Neural progenitor cell (in vitro differentiated cells): Measurements from ENCODE around the gene ARHGEF6. TPM values are rescaled to one million over a fixed set of nuclear protein-coding genes. Genes with fewer than 3 reads are reported as not detected.

ENCODE experiments used
- DNase-seq: peaks from one replicate; pipeline ENCODE4 v3.0.0-alpha.2; 2016; ENCODE audit warnings: low spot score
- H2AFZ ChIP-seq: fragments of 200-600 bp; sonication (generic); replicated peaks from 2 replicates; pipeline ENCODE4 v1.6.1; 2016; ENCODE audit warnings: antibody characterized with exemption
- H3F3A ChIP-seq: fragments of 200-600 bp; sonication (generic); 2 replicates; pipeline ENCODE4 v1.6.1; 2016; ENCODE audit warnings: antibody characterized with exemption, low read depth
- H3K27ac ChIP-seq: fragments of 200-600 bp; sonication (generic); 2 replicates; pipeline ENCODE4 v1.5.1; 2016; ENCODE audit warnings: mild to moderate bottlenecking
- H3K27me3 ChIP-seq: fragments of 200-600 bp; sonication (generic); 2 replicates; pipeline ENCODE4 v1.6.1; 2016; ENCODE audit warnings: mild to moderate bottlenecking, moderate library complexity
- H3K36me3 ChIP-seq: fragments of 200-600 bp; sonication (generic); 2 replicates; pipeline ENCODE4 v1.5.1; 2016
- H3K4me1 ChIP-seq: fragments of 200-600 bp; sonication (generic); 2 replicates; pipeline ENCODE4 v1.6.1; 2016; ENCODE audit warnings: mixed run types
- H3K4me2 ChIP-seq: fragments of 200-600 bp; sonication (generic); 2 replicates; pipeline ENCODE4 v1.6.1; 2016
- H3K4me3 ChIP-seq: fragments of 200-600 bp; sonication (generic); 2 replicates; pipeline ENCODE4 v1.5.1; 2016
- H3K79me2 ChIP-seq: fragments of 200-600 bp; sonication (generic); 2 replicates; pipeline ENCODE4 v1.6.1; 2016; ENCODE audit warnings: low read depth
- H3K9ac ChIP-seq: fragments of 200-600 bp; sonication (generic); 2 replicates; pipeline ENCODE4 v1.6.1; 2016
- H3K9me3 ChIP-seq: fragments of 200-600 bp; sonication (generic); 2 replicates; pipeline ENCODE4 v1.5.1; 2016; ENCODE audit warnings: low read depth
- H4K20me1 ChIP-seq: fragments of 200-600 bp; sonication (generic); 2 replicates; pipeline ENCODE4 v1.6.1; 2016; ENCODE audit warnings: low read depth
- H3K27ac Mint-ChIP-seq: 3 replicates; pipeline ENCODE4 v1.8.0; 2021; ENCODE audit warnings: mixed read lengths
- H3K27me3 Mint-ChIP-seq: 2 replicates; pipeline ENCODE4 v1.8.0; 2022; ENCODE audit warnings: low read depth, mild to moderate bottlenecking, inconsistent platforms, moderate library complexity, mixed read lengths; ENCODE audit not compliant: insufficient read depth
- H3K36me3 Mint-ChIP-seq: 3 replicates; pipeline ENCODE4 v1.8.0; 2021; ENCODE audit warnings: mixed read lengths
- H3K4me1 Mint-ChIP-seq: 3 replicates; pipeline ENCODE4 v1.8.0; 2021; ENCODE audit warnings: mixed read lengths
- H3K4me3 Mint-ChIP-seq: 3 replicates; pipeline ENCODE4 v1.8.0; 2021; ENCODE audit warnings: mild to moderate bottlenecking, moderate library complexity, mixed read lengths
- H3K9me3 Mint-ChIP-seq: 3 replicates; pipeline ENCODE4 v1.8.0; 2020; ENCODE audit warnings: mixed read lengths
- CTCF ChIP-seq: fragments of 200-600 bp; sonication (generic); IDR thresholded peaks from 2 replicates; pipeline ENCODE4 v1.5.1; 2017; ENCODE audit warnings: antibody characterized with exemption, mild to moderate bottlenecking
- EZH2 ChIP-seq: fragments of 200-600 bp; sonication (generic); IDR thresholded peaks from 2 replicates; pipeline ENCODE4 v1.6.1; 2017; ENCODE audit warnings: antibody characterized with exemption, mild to moderate bottlenecking, moderate library complexity
- EZH2phosphoT487 ChIP-seq: fragments of 200-600 bp; sonication (generic); IDR thresholded peaks from 2 replicates; pipeline ENCODE4 v1.6.1; 2017; ENCODE audit warnings: antibody characterized with exemption
- total RNA-seq: library from RNA; depleted of rRNA; stranded (reverse); fragments of >200 nt; gene quantifications from 2 replicates; pipeline ENCODE4 v1.2.3, GENCODE V29; 2015; ENCODE audit warnings: low replicate concordance

ARHGEF6 gene
- total RNA-seq, 1 donor from 2014 or later, result 3.2 TPM

GRCh38 chrX:136827026-136827425, 46.3 kb upstream of the ARHGEF6 start:
- no peaks in the 10 kb centered on the region for H3K36me3 ChIP-seq
- H3K27ac ChIP-seq, result no peak overlapping the region
- H3K36me3 Mint-ChIP-seq, result peaks cover 8% of the 10 kb centered on the region

GRCh38 chrX:136825771-136826170, 45.0 kb upstream of the ARHGEF6 start:
- Histone ChIP-seq H3K27ac (no peak overlapping the region), H3K27me3 (no peaks in the 10 kb centered on the region), H4K20me1 (no peaks in the 10 kb centered on the region), H3K36me3 (no peaks in the 10 kb centered on the region), H3K9ac (no peak overlapping the region), H3K4me2 (no peak overlapping the region), H3K9me3 (no peaks in the 10 kb centered on the region), H3F3A (no peaks in the 10 kb centered on the region), H2AFZ (no peak overlapping the region), H3K79me2 (no peaks in the 10 kb centered on the region), H3K4me3 (no peak overlapping the region), H3K4me1 (no peaks in the 10 kb centered on the region)
- TF ChIP-seq EZH2phosphoT487 (no peak), EZH2 (no peak), CTCF (no peak)
- H3K36me3 Mint-ChIP-seq, result peaks cover 7% of the 10 kb centered on the region
- H3K27me3 Mint-ChIP-seq, result peaks cover 3% of the 10 kb centered on the region
- DNase-seq, result no peak
- H3K4me1 Mint-ChIP-seq, result no peaks in the 10 kb centered on the region
- peaks cover 8% of the 10 kb centered on the region for H3K9me3 Mint-ChIP-seq
- H3K27ac Mint-ChIP-seq, result no peak overlapping the region
- no peak overlapping the region for H3K4me3 Mint-ChIP-seq

More at GRCh38 chrX:136827026-136827425, 46.3 kb upstream of the ARHGEF6 start:
- Histone ChIP-seq H3K4me2 (no peak overlapping the region), H3F3A (no peaks in the 10 kb centered on the region), H3K27me3 (no peaks in the 10 kb centered on the region), H3K9me3 (no peaks in the 10 kb centered on the region), H3K79me2 (no peaks in the 10 kb centered on the region), H2AFZ (no peak overlapping the region), H3K9ac (no peak overlapping the region), H4K20me1 (no peaks in the 10 kb centered on the region), H3K4me1 (no peaks in the 10 kb centered on the region), H3K4me3 (no peak overlapping the region)
- Mint-ChIP-seq H3K27ac (no peak overlapping the region), H3K4me3 (no peak overlapping the region), H3K4me1 (no peaks in the 10 kb centered on the region), H3K27me3 (peaks cover 3% of the 10 kb centered on the region), H3K9me3 (peaks cover 6% of the 10 kb centered on the region)
- no peak for DNase-seq
- TF ChIP-seq EZH2phosphoT487 (no peak), EZH2 (no peak), CTCF (no peak)

GRCh38 chrX:136823175-136823574, 42.4 kb upstream of the ARHGEF6 start:
- Mint-ChIP-seq H3K4me1 (no peaks in the 10 kb centered on the region), H3K4me3 (no peak overlapping the region), H3K36me3 (peaks cover 17% of the 10 kb centered on the region), H3K27me3 (peaks cover 3% of the 10 kb centered on the region), H3K27ac (no peak overlapping the region), H3K9me3 (peaks cover 11% of the 10 kb centered on the region)
- H3K4me2 ChIP-seq, result no peak overlapping the region
- no peak overlapping the region for H3K9ac ChIP-seq
- TF ChIP-seq CTCF (no peak), EZH2phosphoT487 (no peak), EZH2 (no peak)
- H3K4me1 ChIP-seq, result no peaks in the 10 kb centered on the region
- no peak overlapping the region for H3K4me3 ChIP-seq
- no peaks in the 10 kb centered on the region for H3K27me3 ChIP-seq
- no peaks in the 10 kb centered on the region for H3K9me3 ChIP-seq
- H4K20me1 ChIP-seq, result no peaks in the 10 kb centered on the region
- no peaks in the 10 kb centered on the region for H3K36me3 ChIP-seq
- no peak overlapping the region for H3K27ac ChIP-seq
- DNase-seq, result no peak
- no peaks in the 10 kb centered on the region for H3K79me2 ChIP-seq
- no peaks in the 10 kb centered on the region for H3F3A ChIP-seq
- H2AFZ ChIP-seq, result no peak overlapping the region
